Measurements from ENCODE around the gene STAU1.
"Not testable (repeated sequence)": the region's sequence is repeated elsewhere in the genome, so short reads cannot be mapped to it uniquely, and the experiment has no call there.

Gene STAU1

GRCh38 chr20:49100972-49101371 is 87.2 kb downstream of the STAU1 start:
- ATAC-seq: no peak
- TF ChIP-seq ZNF70 (CRISPR knock-in tag; IDR thresholded peaks at IDR 0.05): no peak
- no peak for TF ChIP-seq BACH2 (CRISPR knock-in tag; IDR thresholded peaks at IDR 0.05; ENCODE audit: borderline replicate concordance)
- no peak for TF ChIP-seq GLIS3 (CRISPR knock-in tag; IDR thresholded peaks at IDR 0.05)
- TF ChIP-seq ARNTL (CRISPR knock-in tag; IDR thresholded peaks at IDR 0.05; ENCODE audit: borderline replicate concordance, low read depth): no peak
- no peak for TF ChIP-seq CSDC2 (CRISPR knock-in tag; IDR thresholded peaks at IDR 0.05)
- no peak for TF ChIP-seq CSRNP3 (CRISPR knock-in tag; IDR thresholded peaks at IDR 0.05)
- TF ChIP-seq ZC3H10 (CRISPR knock-in tag; IDR thresholded peaks at IDR 0.05): no peak
- TF ChIP-seq ISL1 (CRISPR knock-in tag; IDR thresholded peaks at IDR 0.05): no peak
- no peak for TF ChIP-seq OSR1 (CRISPR knock-in tag; IDR thresholded peaks at IDR 0.05)
- no peak for TF ChIP-seq SNAI2 (CRISPR knock-in tag; IDR thresholded peaks at IDR 0.05)

GRCh38 chr20:49100292-49100691 is 87.8 kb downstream of the STAU1 start:
- not testable (repeated sequence) for ATAC-seq

- no peak for TF ChIP-seq SNAI2 (CRISPR knock-in tag; IDR thresholded peaks at IDR 0.05)
- no peak for TF ChIP-seq ARNTL (CRISPR knock-in tag; IDR thresholded peaks at IDR 0.05; ENCODE audit: borderline replicate concordance, low read depth)
- no peak for TF ChIP-seq ISL1 (CRISPR knock-in tag; IDR thresholded peaks at IDR 0.05)
- TF ChIP-seq PPARA (CRISPR knock-in tag; IDR thresholded peaks at IDR 0.05; ENCODE audit: borderline replicate concordance): no peak
- TF ChIP-seq ZFP30 (CRISPR knock-in tag; IDR thresholded peaks at IDR 0.05): no peak
- no peak for TF ChIP-seq CSRNP3 (CRISPR knock-in tag; IDR thresholded peaks at IDR 0.05)
- TF ChIP-seq ZNF565 (CRISPR knock-in tag; conservative IDR thresholded peaks at IDR 0.05; ENCODE audit: low read depth): no peak
- no peak for TF ChIP-seq RARB (CRISPR knock-in tag; IDR thresholded peaks at IDR 0.05)
- no peak for TF ChIP-seq TCF4 (CRISPR knock-in tag; IDR thresholded peaks at IDR 0.05; ENCODE audit: borderline replicate concordance)
- no peak for TF ChIP-seq BACH2 (CRISPR knock-in tag; IDR thresholded peaks at IDR 0.05; ENCODE audit: borderline replicate concordance)
- TF ChIP-seq CREB5 (CRISPR knock-in tag; IDR thresholded peaks at IDR 0.05; ENCODE audit: low read depth): no peak
- TF ChIP-seq ZNF8 (CRISPR knock-in tag; IDR thresholded peaks at IDR 0.05): no peak
- TF ChIP-seq TSHZ2 (CRISPR knock-in tag; IDR thresholded peaks at IDR 0.05): no peak
- TF ChIP-seq ZNF70 (CRISPR knock-in tag; IDR thresholded peaks at IDR 0.05): no peak
- no peak for TF ChIP-seq CSDC2 (CRISPR knock-in tag; IDR thresholded peaks at IDR 0.05)
- no peak for TF ChIP-seq ESRRG (CRISPR knock-in tag; IDR thresholded peaks at IDR 0.05)
- TF ChIP-seq TOX (CRISPR knock-in tag; IDR thresholded peaks at IDR 0.05; ENCODE audit: borderline replicate concordance): no peak
- no peak for TF ChIP-seq POU6F1 (CRISPR knock-in tag; IDR thresholded peaks at IDR 0.05; ENCODE audit: borderline replicate concordance, low read depth)
- TF ChIP-seq GLIS3 (CRISPR knock-in tag; IDR thresholded peaks at IDR 0.05): no peak
- TF ChIP-seq PATZ1 (CRISPR knock-in tag; IDR thresholded peaks at IDR 0.05; ENCODE audit: borderline replicate concordance): no peak
- no peak for ATAC-seq
Measured at GRCh38 chr20:49099011-49099410, 89.1 kb downstream of the STAU1 start.
